K562 (cell line): ENCODE results near the gene HVCN1.

Experiments
- AFF4 ChIP-seq: sonication (generic); formaldehyde crosslinking; IDR thresholded peaks from 2 replicates; pipeline ENCODE4 v1.8.0; 2023; ENCODE audit warnings: mild to moderate bottlenecking, missing genetic modification reagents
- BRF2 ChIP-seq: IDR thresholded peaks from 3 replicates; pipeline ENCODE4 v1.6.1; 2011; ENCODE audit warnings: borderline replicate concordance, mild to moderate bottlenecking; ENCODE audit not compliant: insufficient read length, insufficient read depth
- EZH2 ChIP-seq: IDR thresholded peaks from 2 replicates; pipeline ENCODE4 v1.6.1; 2012; ENCODE audit warnings: low read depth, mild to moderate bottlenecking, inconsistent platforms, low read length, borderline replicate concordance
- TEAD2 ChIP-seq: fragments of 450-650 bp; IDR thresholded peaks from 2 replicates; pipeline ENCODE4 v1.6.1; 2016; ENCODE audit warnings: missing genetic modification characterization, control low read depth, missing compliant biosample characterization
- TEAD4 ChIP-seq, 2 experiments: sonication (generic) in 1 of 2; formaldehyde crosslinking in 1 of 2; IDR thresholded peaks; 2 replicates each; pipeline versions ENCODE4 v1.6.1 to v1.8.0; 2012 to 2022; ENCODE audit warnings: borderline replicate concordance in 1 of 2, inconsistent platforms in 1 of 2, low read length in 1 of 2, mild to moderate bottlenecking in 1 of 2, missing genetic modification reagents in 1 of 2
- ZFP1 ChIP-seq: fragments of 450-650 bp; formaldehyde crosslinking; IDR thresholded peaks from 2 replicates; pipeline ENCODE4 v1.4.0; 2020; ENCODE audit warnings: mild to moderate bottlenecking, mixed read lengths
- TF ChIP-seq, protein P1 (sequence below), 2 experiments: fragments of 450-650 bp; conservative IDR thresholded peaks; 2 replicates each; pipeline ENCODE4 v1.6.1; 2017; ENCODE audit warnings: mild to moderate bottlenecking in 2 of 2, moderate library complexity in 2 of 2
- TF ChIP-seq, protein P2 (sequence below): fragments of 450-650 bp; formaldehyde crosslinking; IDR thresholded peaks from 2 replicates; pipeline ENCODE4 v1.4.0; 2022; ENCODE audit warnings: missing genetic modification characterization

- TF ChIP-seq TEAD2 (tag): no peak
- no peak for TF ChIP-seq EZH2
- TF ChIP-seq BRF2: no peak
- TF ChIP-seq TEAD4 (IDR thresholded peaks at IDR 0.05; ENCODE audit: low read length): no peak
- TF ChIP-seq TEAD4 (CRISPR knock-in tag; IDR thresholded peaks at IDR 0.05; ENCODE audit: borderline replicate concordance): no peak
- TF ChIP-seq, protein P1, sequence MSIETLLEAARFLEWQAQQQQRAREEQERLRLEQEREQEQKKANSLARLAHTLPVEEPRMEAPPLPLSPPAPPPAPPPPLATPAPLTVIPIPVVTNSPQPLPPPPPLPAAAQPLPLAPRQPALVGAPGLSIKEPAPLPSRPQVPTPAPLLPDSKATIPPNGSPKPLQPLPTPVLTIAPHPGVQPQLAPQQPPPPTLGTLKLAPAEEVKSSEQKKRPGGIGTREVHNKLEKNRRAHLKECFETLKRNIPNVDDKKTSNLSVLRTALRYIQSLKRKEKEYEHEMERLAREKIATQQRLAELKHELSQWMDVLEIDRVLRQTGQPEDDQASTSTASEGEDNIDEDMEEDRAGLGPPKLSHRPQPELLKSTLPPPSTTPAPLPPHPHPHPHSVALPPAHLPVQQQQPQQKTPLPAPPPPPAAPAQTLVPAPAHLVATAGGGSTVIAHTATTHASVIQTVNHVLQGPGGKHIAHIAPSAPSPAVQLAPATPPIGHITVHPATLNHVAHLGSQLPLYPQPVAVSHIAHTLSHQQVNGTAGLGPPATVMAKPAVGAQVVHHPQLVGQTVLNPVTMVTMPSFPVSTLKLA (conservative IDR thresholded peaks at IDR 0.05): no peak
- no peak for TF ChIP-seq AFF4 (CRISPR knock-in tag)
- no peak for TF ChIP-seq ZFP1 (CRISPR knock-in tag)
- TF ChIP-seq, protein P2, sequence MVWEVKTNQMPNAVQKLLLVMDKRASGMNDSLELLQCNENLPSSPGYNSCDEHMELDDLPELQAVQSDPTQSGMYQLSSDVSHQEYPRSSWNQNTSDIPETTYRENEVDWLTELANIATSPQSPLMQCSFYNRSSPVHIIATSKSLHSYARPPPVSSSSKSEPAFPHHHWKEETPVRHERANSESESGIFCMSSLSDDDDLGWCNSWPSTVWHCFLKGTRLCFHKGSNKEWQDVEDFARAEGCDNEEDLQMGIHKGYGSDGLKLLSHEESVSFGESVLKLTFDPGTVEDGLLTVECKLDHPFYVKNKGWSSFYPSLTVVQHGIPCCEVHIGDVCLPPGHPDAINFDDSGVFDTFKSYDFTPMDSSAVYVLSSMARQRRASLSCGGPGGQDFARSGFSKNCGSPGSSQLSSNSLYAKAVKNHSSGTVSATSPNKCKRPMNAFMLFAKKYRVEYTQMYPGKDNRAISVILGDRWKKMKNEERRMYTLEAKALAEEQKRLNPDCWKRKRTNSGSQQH: no peak
These were observed 44.3 kb upstream of the HVCN1 start for GRCh38 chr12:110733089-110733715.
